ENCODE measurements around the gene PLCB1.

PLCB1 gene

GRCh38 chr20:8400486-8400885 is 268.4 kb downstream of the PLCB1 start:
- no peaks in the 10 kb centered on the region for H3K36me3 ChIP-seq
- H3K9me3 ChIP-seq, result no peaks in the 10 kb centered on the region
- peak overlapping the region; percentile 72 for H3K27ac ChIP-seq
- peaks cover 11 to 16% of the 10 kb centered on the region in 2 experiments for H3K4me1 ChIP-seq (ENCODE audit: control insufficient read depth in 1 of 2, insufficient read depth in 1 of 2, low read depth in 1 of 2, low read length in 1 of 2)
- H3K4me3 ChIP-seq (ENCODE audit: low read depth in 1 of 2, low read length in 1 of 2), result no peak overlapping the region
- no peaks in the 10 kb centered on the region for H3K27me3 ChIP-seq
- no peak for TF ChIP-seq CTCF (IDR thresholded peaks at IDR 0.05)

GRCh38 chr20:8401556-8401955 is 269.5 kb downstream of the PLCB1 start:
- Histone ChIP-seq H3K36me3 (no peaks in the 10 kb centered on the region), H3K4me1 (ENCODE audit: control insufficient read depth in 1 of 2, insufficient read depth in 1 of 2, low read depth in 1 of 2, low read length in 1 of 2) (peaks cover 11 to 16% of the 10 kb centered on the region in 2 experiments), H3K27ac (no peak overlapping the region), H3K4me3 (ENCODE audit: low read depth in 1 of 2, low read length in 1 of 2) (no peak overlapping the region), H3K9me3 (no peaks in the 10 kb centered on the region), H3K27me3 (no peaks in the 10 kb centered on the region)
- TF ChIP-seq CTCF (IDR thresholded peaks at IDR 0.05), result no peak

GRCh38 chr20:8402798-8403197 is 270.7 kb downstream of the PLCB1 start:
- Histone ChIP-seq H3K27me3 (no peaks in the 10 kb centered on the region), H3K27ac (no peak overlapping the region), H3K36me3 (no peaks in the 10 kb centered on the region), H3K9me3 (no peaks in the 10 kb centered on the region), H3K4me3 (ENCODE audit: low read depth in 1 of 2, low read length in 1 of 2) (no peak overlapping the region), H3K4me1 (ENCODE audit: control insufficient read depth in 1 of 2, insufficient read depth in 1 of 2, low read depth in 1 of 2, low read length in 1 of 2) (peaks cover 11 to 16% of the 10 kb centered on the region in 2 experiments)
- TF ChIP-seq CTCF (IDR thresholded peaks at IDR 0.05), result no peak

GRCh38 chr20:8404912-8405635 is 273.0 kb downstream of the PLCB1 start:
- no peaks in the 10 kb centered on the region for H3K9me3 ChIP-seq
- no peak overlapping the region for H3K4me3 ChIP-seq (ENCODE audit: low read depth in 1 of 2, low read length in 1 of 2)
- H3K27me3 ChIP-seq, result no peaks in the 10 kb centered on the region
- H3K4me1 ChIP-seq (ENCODE audit: control insufficient read depth in 1 of 2, insufficient read depth in 1 of 2, low read depth in 1 of 2, low read length in 1 of 2), result peaks cover 6 to 7% of the 10 kb centered on the region in 2 experiments
- H3K27ac ChIP-seq, result peak overlapping the region; percentile 9
- H3K36me3 ChIP-seq, result no peaks in the 10 kb centered on the region
- no peak for TF ChIP-seq CTCF (IDR thresholded peaks at IDR 0.05)

- no peaks in the 10 kb centered on the region for H3K36me3 ChIP-seq
- no peaks in the 10 kb centered on the region for H3K27me3 ChIP-seq
- H3K27ac ChIP-seq, result no peak overlapping the region
- H3K4me3 ChIP-seq (ENCODE audit: low read depth in 1 of 2, low read length in 1 of 2), result no peak overlapping the region
- H3K4me1 ChIP-seq (ENCODE audit: control insufficient read depth in 1 of 2, insufficient read depth in 1 of 2, low read depth in 1 of 2, low read length in 1 of 2), result no peaks in the 10 kb centered on the region
- no peaks in the 10 kb centered on the region for H3K9me3 ChIP-seq
- TF ChIP-seq CTCF (IDR thresholded peaks at IDR 0.05), result no peak
Measured at GRCh38 chr20:8406391-8406790, 274.3 kb downstream of the PLCB1 start.

All from neutrophil (primary cell).